ENCODE measurements around the gene HSPA14.
"Not testable (repeated sequence)": the region's sequence is repeated elsewhere in the genome, so short reads cannot be mapped to it uniquely, and the experiment has no call there.

The HSPA14 gene

DNA sequence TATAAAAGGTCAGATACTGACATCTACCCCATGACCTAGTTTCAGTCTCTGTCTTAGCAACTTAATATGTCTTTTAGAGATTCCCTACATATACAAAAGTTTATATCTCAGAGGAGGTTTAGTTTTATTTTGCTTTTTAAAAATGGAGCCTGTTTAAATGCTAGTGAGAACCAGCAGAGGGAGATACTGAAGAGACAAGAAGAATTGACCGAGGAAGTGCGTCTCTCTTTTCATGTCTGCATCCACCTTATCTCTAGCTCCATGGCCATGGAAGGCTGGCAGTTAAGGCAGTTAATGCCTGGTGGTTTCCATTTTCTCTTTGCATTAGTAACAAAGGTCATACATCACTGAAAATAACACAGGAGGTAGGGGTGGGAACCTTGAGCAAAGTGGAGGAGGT is 51.2 kb downstream of the HSPA14 start:
- H3K4me3 Mint-ChIP-seq: peak overlapping the region; percentile 35
- H3K36me3 Mint-ChIP-seq (ENCODE audit: low read depth): peaks cover 11% of the 10 kb centered on the region
- ATAC-seq: peak; percentile 61
- no peaks in the 10 kb centered on the region for H3K4me1 Mint-ChIP-seq
- no peak for DNase-seq
- H3K27ac Mint-ChIP-seq: no peak overlapping the region
- no peaks in the 10 kb centered on the region for H3K9me3 Mint-ChIP-seq
- no peaks in the 10 kb centered on the region for H3K27me3 Mint-ChIP-seq

DNA sequence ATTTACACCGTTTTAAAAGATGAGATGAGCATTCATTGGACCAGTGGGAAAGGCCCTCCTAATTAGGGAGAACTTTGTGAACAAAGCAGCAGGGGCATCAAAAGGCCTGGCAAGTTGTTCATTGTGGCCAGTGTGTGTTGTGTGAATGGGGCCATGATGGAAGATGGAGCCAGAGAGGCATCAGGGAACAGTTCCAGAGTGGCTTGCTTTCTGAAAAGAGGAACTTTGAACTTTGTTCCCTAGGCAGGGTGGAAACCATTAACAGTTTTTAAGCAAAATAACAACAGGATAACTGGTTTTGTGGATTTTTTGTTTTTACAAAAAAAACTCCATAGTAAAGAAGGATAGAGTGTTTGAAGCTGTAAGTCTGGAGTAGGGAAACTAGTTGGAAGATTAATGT is 53.0 kb downstream of the HSPA14 start:
- H3K27me3 Mint-ChIP-seq: no peaks in the 10 kb centered on the region
- peaks cover 14% of the 10 kb centered on the region for H3K36me3 Mint-ChIP-seq (ENCODE audit: low read depth)
- DNase-seq: no peak
- H3K27ac Mint-ChIP-seq: no peak overlapping the region
- H3K4me3 Mint-ChIP-seq: no peak overlapping the region
- no peaks in the 10 kb centered on the region for H3K4me1 Mint-ChIP-seq
- ATAC-seq: no peak
- no peaks in the 10 kb centered on the region for H3K9me3 Mint-ChIP-seq

DNA sequence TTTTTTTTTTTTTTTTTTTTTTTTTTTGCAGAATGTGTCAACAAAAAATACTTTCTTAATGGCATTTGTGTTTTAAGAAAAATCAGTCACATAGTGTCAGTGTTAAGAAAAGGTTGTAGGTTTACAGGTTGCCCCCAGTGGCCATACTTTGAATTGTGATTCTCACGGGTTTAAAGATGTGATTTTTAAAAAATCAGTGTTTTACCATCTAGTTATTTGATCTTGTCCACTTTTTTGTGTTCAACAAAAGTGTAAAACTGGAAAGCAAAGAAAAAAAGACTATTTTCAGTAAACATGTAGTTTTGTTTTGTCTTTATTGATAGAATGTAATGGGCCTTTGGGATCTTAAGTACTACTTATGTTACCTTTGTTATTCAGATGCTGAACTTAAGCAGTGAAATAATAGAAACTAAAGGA is 66.2 kb downstream of the HSPA14 start:
- ATAC-seq: peak; percentile 49
- peaks cover 10% of the 10 kb centered on the region for H3K9me3 Mint-ChIP-seq
- no peak overlapping the region for H3K27ac Mint-ChIP-seq
- peaks cover 7% of the 10 kb centered on the region for H3K4me1 Mint-ChIP-seq
- H3K36me3 Mint-ChIP-seq (ENCODE audit: low read depth): peaks cover 66% of the 10 kb centered on the region
- no peak overlapping the region for H3K4me3 Mint-ChIP-seq
- DNase-seq: no peak
- H3K27me3 Mint-ChIP-seq: no peaks in the 10 kb centered on the region

DNA sequence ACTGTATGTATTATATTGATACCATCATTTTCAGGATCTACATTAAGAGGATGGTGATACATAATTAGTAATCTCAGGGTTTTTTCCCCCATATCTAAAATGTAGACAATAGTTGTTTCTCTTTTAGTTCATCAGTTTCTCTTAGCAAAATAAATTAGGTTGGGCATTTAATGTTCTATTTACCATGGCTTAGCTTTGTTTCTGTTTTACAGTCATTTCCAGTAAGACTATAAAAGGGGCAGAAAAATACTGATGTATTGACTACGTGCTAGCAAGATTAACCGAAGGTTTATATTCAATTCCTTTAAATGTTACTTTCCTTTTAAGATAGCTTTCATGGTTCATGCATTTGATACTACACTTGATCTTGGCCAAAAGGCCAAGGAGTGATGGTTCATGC is 66.8 kb downstream of the HSPA14 start:
- no peak overlapping the region for H3K27ac Mint-ChIP-seq
- no peaks in the 10 kb centered on the region for H3K27me3 Mint-ChIP-seq
- H3K36me3 Mint-ChIP-seq (ENCODE audit: low read depth): peaks cover 70% of the 10 kb centered on the region
- H3K4me3 Mint-ChIP-seq: no peak overlapping the region
- H3K9me3 Mint-ChIP-seq: peaks cover 10% of the 10 kb centered on the region
- no peak for DNase-seq
- H3K4me1 Mint-ChIP-seq: peaks cover 7% of the 10 kb centered on the region
- ATAC-seq: no peak

DNA sequence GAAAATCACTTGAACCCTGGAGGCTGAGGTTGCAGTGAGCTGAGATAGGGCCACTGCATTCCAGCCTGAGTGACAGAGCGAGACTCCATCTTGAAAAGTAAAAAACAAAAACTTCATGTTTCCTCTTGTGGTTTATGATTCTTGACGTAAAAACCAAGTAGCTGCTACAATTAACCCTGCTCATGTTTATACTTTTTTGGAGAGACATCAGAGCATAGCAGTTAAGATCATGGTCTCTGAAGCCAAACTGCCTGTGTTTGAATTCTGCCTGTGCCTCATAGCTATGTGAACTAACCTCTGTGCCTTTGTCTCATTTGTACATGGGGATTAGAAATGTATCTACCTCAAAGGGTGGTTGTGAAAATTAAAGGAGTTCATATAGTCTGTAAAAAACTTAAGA is 67.8 kb downstream of the HSPA14 start:
- no peak overlapping the region for H3K4me3 Mint-ChIP-seq
- H3K36me3 Mint-ChIP-seq (ENCODE audit: low read depth): peaks cover 71% of the 10 kb centered on the region
- ATAC-seq (no peak), DNase-seq (no peak)
- H3K27ac Mint-ChIP-seq: no peak overlapping the region
- H3K9me3 Mint-ChIP-seq: peaks cover 10% of the 10 kb centered on the region
- H3K4me1 Mint-ChIP-seq: peaks cover 7% of the 10 kb centered on the region
- no peaks in the 10 kb centered on the region for H3K27me3 Mint-ChIP-seq

DNA sequence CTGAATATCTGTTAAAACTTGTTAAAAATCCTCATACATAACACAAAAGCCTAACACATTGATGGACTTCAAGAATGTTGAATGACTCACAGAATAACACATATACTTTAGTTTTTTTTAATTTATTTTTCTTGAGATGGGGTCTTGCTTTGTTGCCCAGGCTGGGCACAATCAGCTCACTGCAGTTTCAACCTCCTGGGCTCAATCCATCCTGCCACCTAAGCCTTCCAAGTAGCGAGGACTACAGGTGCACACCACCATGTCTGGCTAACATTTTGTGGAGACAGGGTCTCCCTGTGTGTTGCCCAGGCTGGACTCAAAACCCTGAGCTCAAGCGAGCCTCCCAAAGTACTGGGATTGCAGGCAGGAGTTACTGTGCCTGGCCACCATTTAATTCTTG is 68.7 kb downstream of the HSPA14 start:
- Mint-ChIP-seq H3K9me3 (peaks cover 10% of the 10 kb centered on the region), H3K36me3 (ENCODE audit: low read depth) (peaks cover 77% of the 10 kb centered on the region), H3K27ac (no peak overlapping the region), H3K4me3 (no peak overlapping the region), H3K4me1 (peaks cover 7% of the 10 kb centered on the region), H3K27me3 (no peaks in the 10 kb centered on the region)
- DNase-seq: no peak
- ATAC-seq: no peak

DNA sequence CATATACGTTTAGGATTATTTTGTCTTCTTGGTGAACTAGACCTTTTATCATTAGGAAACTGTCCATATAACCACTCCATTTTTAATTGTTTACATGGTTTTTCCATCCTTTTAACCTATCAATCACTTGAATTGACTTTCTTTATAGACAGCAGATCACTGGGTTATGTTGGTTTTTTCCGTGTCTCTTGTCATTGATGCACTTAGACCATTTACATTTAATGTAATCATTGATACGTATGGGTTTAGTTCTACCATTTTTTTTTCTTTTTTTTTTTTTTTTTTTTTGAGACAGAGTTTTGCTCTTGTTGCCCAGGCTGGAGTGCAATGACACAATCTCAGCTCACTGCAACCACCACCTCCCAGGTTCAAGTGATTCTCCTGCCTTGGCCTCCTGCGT is 69.5 kb downstream of the HSPA14 start:
- ATAC-seq, H3K27ac Mint-ChIP-seq, H3K27me3 Mint-ChIP-seq, DNase-seq, H3K4me1 Mint-ChIP-seq, H3K4me3 Mint-ChIP-seq: not testable (repeated sequence)
- H3K36me3 Mint-ChIP-seq (ENCODE audit: low read depth): peaks cover 79% of the 10 kb centered on the region
- H3K9me3 Mint-ChIP-seq: peaks cover 10% of the 10 kb centered on the region

DNA sequence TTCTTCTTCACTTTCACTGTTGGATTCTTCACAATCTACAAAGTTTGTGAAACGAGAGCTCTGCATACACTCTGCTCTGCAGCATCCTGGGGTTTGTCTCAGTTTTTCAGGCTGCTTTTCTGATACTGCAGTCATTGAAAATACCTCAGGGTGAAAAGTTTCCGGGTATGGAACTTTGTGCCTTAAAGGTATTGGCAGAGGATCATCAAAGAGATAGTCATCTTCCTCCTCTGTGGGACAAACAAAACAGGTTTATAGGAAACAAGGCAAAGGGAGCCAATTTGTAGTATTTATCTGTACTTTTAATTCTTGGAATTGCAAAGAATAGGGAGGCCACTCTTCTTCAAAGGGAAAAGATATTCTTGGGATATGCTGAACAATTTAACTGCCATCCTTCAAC is 71.0 kb downstream of the HSPA14 start:
- H3K27me3 Mint-ChIP-seq: no peaks in the 10 kb centered on the region

DNA sequence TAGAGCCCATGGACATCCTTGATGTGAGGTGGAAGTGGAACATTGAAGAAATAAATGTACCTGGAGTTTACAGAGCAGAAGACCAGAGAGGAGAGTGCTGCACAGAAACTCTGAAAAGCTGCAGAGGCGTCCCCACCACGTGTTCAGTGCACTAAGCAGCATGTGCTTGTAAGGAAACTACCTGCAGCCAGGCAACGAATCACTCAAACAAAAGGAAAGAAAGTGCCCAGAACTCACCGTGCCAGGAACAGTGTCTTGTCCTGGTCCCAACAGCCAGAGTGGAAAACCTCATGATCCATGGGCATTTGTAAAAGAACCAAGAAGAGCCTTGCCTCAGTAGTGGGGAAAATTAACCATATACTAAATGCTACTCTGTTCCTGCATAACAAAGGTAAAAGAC is 72.8 kb downstream of the HSPA14 start:
- peaks cover 88% of the 10 kb centered on the region for H3K36me3 Mint-ChIP-seq (ENCODE audit: low read depth)
- ATAC-seq: no peak
- no peaks in the 10 kb centered on the region for H3K27me3 Mint-ChIP-seq
- peaks cover 11% of the 10 kb centered on the region for H3K4me1 Mint-ChIP-seq
- H3K27ac Mint-ChIP-seq: peak overlapping the region; percentile 13
- no peak for DNase-seq
- no peak overlapping the region for H3K4me3 Mint-ChIP-seq
- peaks cover 12% of the 10 kb centered on the region for H3K9me3 Mint-ChIP-seq

More for the DNA sequence above, 71.0 kb downstream of the HSPA14 start:
- no peak for ATAC-seq
- Mint-ChIP-seq H3K9me3 (peaks cover 10% of the 10 kb centered on the region), H3K4me1 (peaks cover 7% of the 10 kb centered on the region), H3K27ac (peak overlapping the region; percentile 24), H3K4me3 (no peak overlapping the region), H3K36me3 (ENCODE audit: low read depth) (peaks cover 87% of the 10 kb centered on the region)
- no peak for DNase-seq

DNA sequence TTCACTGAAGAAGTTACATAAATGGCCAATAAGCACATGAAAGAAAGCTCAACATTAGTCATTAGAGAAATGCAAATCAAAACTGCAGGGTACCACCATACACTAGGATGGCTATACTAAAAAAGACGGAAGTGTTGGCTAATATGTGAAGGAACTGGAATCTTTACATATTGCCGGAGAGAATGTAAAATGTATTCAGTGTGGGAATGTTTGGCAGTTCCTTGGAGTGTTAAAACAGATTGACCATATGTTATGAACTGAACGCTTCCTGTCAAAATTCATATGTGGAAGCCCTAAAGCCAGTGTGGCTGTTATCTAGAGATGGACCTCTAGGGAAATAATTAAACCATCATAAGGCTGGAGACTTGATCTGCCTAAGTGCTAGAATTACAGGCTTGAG is 73.7 kb downstream of the HSPA14 start:
- Mint-ChIP-seq H3K9me3 (peaks cover 17% of the 10 kb centered on the region), H3K4me3 (no peak overlapping the region), H3K27me3 (no peaks in the 10 kb centered on the region), H3K4me1 (peaks cover 12% of the 10 kb centered on the region), H3K27ac (no peak overlapping the region), H3K36me3 (ENCODE audit: low read depth) (peaks cover 90% of the 10 kb centered on the region)
- DNase-seq (no peak), ATAC-seq (no peak)

DNA sequence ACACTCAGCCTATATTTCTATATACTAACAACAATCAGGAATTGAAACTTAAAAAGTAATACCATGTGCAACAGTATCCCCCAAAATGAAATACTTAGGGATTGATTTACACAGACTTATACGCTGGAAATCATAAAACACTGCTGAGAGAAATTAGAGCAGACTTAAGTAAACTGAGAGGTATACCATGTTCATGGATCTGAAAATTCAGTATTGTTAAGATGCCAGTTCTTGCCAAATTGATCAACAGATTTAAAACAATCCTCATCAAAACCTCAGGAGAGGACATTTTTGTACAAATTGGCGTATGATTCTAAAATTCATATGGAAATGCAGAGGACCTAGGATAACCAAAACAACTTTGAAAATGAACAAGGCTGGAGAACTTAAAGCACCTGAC is 78.5 kb downstream of the HSPA14 start:
- Mint-ChIP-seq H3K27me3 (no peaks in the 10 kb centered on the region), H3K4me3 (no peak overlapping the region), H3K9me3 (peaks cover 21% of the 10 kb centered on the region), H3K36me3 (ENCODE audit: low read depth) (peaks cover 90% of the 10 kb centered on the region), H3K27ac (no peak overlapping the region), H3K4me1 (peaks cover 12% of the 10 kb centered on the region)
- ATAC-seq (no peak), DNase-seq (no peak)

DNA sequence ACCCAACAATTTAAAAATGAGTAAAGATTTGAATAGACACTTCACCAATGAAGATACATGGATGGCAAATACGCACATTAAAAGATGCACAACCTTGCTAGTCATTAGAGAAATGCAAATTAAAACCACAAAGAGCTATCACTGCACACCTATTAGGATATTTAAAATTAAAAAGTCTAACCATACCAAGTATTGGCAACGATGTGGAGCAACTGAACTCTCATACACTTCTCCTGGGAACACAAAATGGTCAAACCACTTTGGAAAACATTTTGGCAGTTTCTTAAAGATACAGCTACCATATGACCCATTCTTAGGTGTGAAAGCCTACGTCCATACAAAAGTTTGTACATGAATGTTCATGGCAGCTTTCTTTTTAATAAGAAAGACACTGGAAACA is 79.7 kb downstream of the HSPA14 start:
- ATAC-seq (no peak), DNase-seq (no peak)
- Mint-ChIP-seq H3K4me1 (peaks cover 12% of the 10 kb centered on the region), H3K27me3 (no peaks in the 10 kb centered on the region), H3K9me3 (peaks cover 21% of the 10 kb centered on the region), H3K4me3 (no peak overlapping the region), H3K36me3 (ENCODE audit: low read depth) (peaks cover 91% of the 10 kb centered on the region), H3K27ac (no peak overlapping the region)

DNA sequence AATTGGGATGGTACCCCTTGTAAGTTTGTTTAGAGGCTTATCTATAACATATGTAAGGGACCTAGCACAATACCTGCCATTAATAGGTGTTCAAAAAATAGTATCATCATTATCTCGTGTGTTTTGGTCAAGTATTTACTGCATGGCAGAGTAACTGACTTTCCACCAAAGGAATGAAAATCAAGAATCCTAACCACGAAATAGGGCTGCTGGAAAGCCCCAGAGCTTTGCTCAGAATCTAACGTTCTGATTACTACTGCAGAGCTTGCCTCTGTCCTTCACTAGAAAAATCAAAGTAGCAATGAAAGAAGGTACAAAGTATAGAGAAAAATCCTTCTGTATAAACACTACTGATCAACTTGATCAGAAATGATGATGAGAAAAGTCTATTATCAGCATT is 80.9 kb downstream of the HSPA14 start:
- Mint-ChIP-seq H3K4me3 (no peak overlapping the region), H3K27ac (no peak overlapping the region), H3K27me3 (no peaks in the 10 kb centered on the region), H3K9me3 (peaks cover 21% of the 10 kb centered on the region), H3K36me3 (ENCODE audit: low read depth) (peaks cover 89% of the 10 kb centered on the region), H3K4me1 (peaks cover 12% of the 10 kb centered on the region)
- no peak for DNase-seq
- ATAC-seq: no peak
